ENCODE data around the gene C11orf86. TPM values are rescaled to one million over a fixed set of nuclear protein-coding genes. Genes with fewer than 3 reads are reported as not detected.

The C11orf86 gene
- total and polyA plus RNA-seq, 2 donors (not counting 3 experiments of a cell fraction or from before 2014, with no cell fraction given), result not detected

GRCh38 chr11:66964495-66964894 lies 10.6 kb upstream of the C11orf86 start:
- no peak for FAIRE-seq
- TF ChIP-seq MYC (IDR thresholded peaks at IDR 0.05; ENCODE audit: low read depth, low read length), result no peak
- no peak for TF ChIP-seq JUN (IDR thresholded peaks at IDR 0.05; ENCODE audit: borderline replicate concordance, insufficient read depth, insufficient read length, low read depth)
- no peak for TF ChIP-seq EZH2 (IDR thresholded peaks at IDR 0.05; ENCODE audit: borderline replicate concordance, low read depth, low read length, severe bottlenecking)
- no peak for TF ChIP-seq FOS (IDR thresholded peaks at IDR 0.05; ENCODE audit: borderline replicate concordance, insufficient read depth, low read length)
- no peak for TF ChIP-seq CTCF (IDR thresholded peaks at IDR 0.05; ENCODE audit: extremely low read depth in 1 of 2, insufficient read depth in 1 of 2, low read depth in 1 of 2, low read length in 2 of 2)
- no peak for TF ChIP-seq GATA2 (IDR thresholded peaks at IDR 0.05; ENCODE audit: insufficient read depth, insufficient read length, low read depth, low read length)
- TF ChIP-seq POLR2AphosphoS5 (IDR thresholded peaks at IDR 0.05; ENCODE audit: insufficient read depth, low read depth, low read length), result no peak
- no peak for TF ChIP-seq MAX (IDR thresholded peaks at IDR 0.05; ENCODE audit: insufficient read depth, insufficient read length)
- TF ChIP-seq POLR2A (IDR thresholded peaks at IDR 0.05; ENCODE audit: low read depth, low read length), result no peak

More at GRCh38 chr11:66964495-66964894, 10.6 kb upstream of the C11orf86 start:
- no peaks in the 10 kb centered on the region for H3K79me2 ChIP-seq (ENCODE audit: control insufficient read depth, insufficient read depth, low read length)
- H3K4me2 ChIP-seq (ENCODE audit: insufficient read depth, low read length), result no peak overlapping the region
- no peak overlapping the region for H3K9ac ChIP-seq (replicated peaks; ENCODE audit: extremely low read depth, insufficient read depth, low read length)
- H3K27me3 ChIP-seq (ENCODE audit: control insufficient read depth in 2 of 2, insufficient read depth in 2 of 2, low read length in 2 of 2), result no peaks in the 10 kb centered on the region
- no peaks in the 10 kb centered on the region for H3K9me3 ChIP-seq (replicated peaks; ENCODE audit: control insufficient read depth, insufficient read depth, low read length)
- H3K9me1 ChIP-seq (replicated peaks; ENCODE audit: control insufficient read depth, extremely low read depth, insufficient read depth, low read length), result no peaks in the 10 kb centered on the region
- peaks cover 13% of the 10 kb centered on the region for H3K4me1 ChIP-seq (ENCODE audit: control insufficient read depth, extremely low read depth, insufficient read depth, low read length)
- dilution Hi-C loops (cut with MboI; ENCODE audit: extremely low pct_ligation_motif_present, low sequenced_read_pairs), result no loop called here
- no peak for DNase-seq (ENCODE audit: low read depth, low spot score)
- ChIA-PET CTCF (no interaction called here), POLR2A (no interaction called here)
- no peak overlapping the region for H3K27ac ChIP-seq (ENCODE audit: insufficient read depth, low read depth, low read length)
- no peak overlapping the region for H2AFZ ChIP-seq (ENCODE audit: low read depth, low read length)
- intact Hi-C loops (cut with micrococcal nuclease), result no loop called here
- no peaks in the 10 kb centered on the region for H4K20me1 ChIP-seq (replicated peaks; ENCODE audit: control insufficient read depth, extremely low read depth, insufficient read depth, low read length)
- no TSS peak for BruUV-seq (replicated peaks)
- H3K36me3 ChIP-seq (ENCODE audit: control insufficient read depth in 2 of 2, extremely low read depth in 1 of 2, insufficient read depth in 2 of 2, low read length in 2 of 2), result no peaks in the 10 kb centered on the region
- no peak overlapping the region for H3K4me3 ChIP-seq (replicated peaks in 1 of 3; ENCODE audit: insufficient read depth in 1 of 3, low read depth in 1 of 3, low read length in 3 of 3)
